GM12878 (cell line): ENCODE results near the gene USP31. TPM values are rescaled to one million over a fixed set of nuclear protein-coding genes. Genes with fewer than 3 reads are reported as not detected.

Experiments used
- ATAC-seq: fragments of 200-7000 bp; cut with Tn5 transposase; 3 replicates; pipeline ENCODE4 v1.9.1; 2020; ENCODE audit warnings: mild to moderate bottlenecking, moderate library complexity
- BruUV-seq: library from RNA; stranded (reverse); fragments of 400-500 nt; replicated peaks from 2 replicates; lab custom pipeline; 2021; lab: Mats Ljungman, UMichigan
- CTCF ChIA-PET: fragments of 300-600 bp; sonication (Branson Sonifier 250); formaldehyde crosslinking; extraction: SDS; loops from one replicate; lab custom pipeline; 2021; ENCODE audit warnings: inconsistent platforms; lab: Yijun Ruan, JAX
- POLR2A ChIA-PET: fragments of 350-600 bp; formaldehyde crosslinking; extraction: SDS; loops from one replicate; lab custom pipeline; 2021; ENCODE audit warnings: inconsistent platforms; lab: Charles Lee
- RAD21 ChIA-PET: fragments of 300-600 bp; sonication (Branson Sonifier 250); formaldehyde crosslinking; loops from one replicate; lab custom pipeline; 2023; ENCODE audit warnings: antibody characterized with exemption; ENCODE audit not compliant: unreplicated experiment; lab: Charles Lee
- SMC1A ChIA-PET: fragments of 300-600 bp; sonication (Branson Sonifier 250); formaldehyde crosslinking; loops from one replicate; lab custom pipeline; 2023; ENCODE audit not compliant: unreplicated experiment, uncharacterized antibody; lab: Charles Lee
- DNase-seq: peaks from one replicate; pipeline ENCODE4 v3.0.0-alpha.2; 2011; ENCODE audit warnings: low read depth, low spot score
- FAIRE-seq: peaks from 3 replicates; lab custom pipeline; 2011; peaks lifted over from hg19 to GRCh38; lab: Jason Lieb, UNC
- H2AFZ ChIP-seq: 2 replicates; pipeline ENCODE4 v1.6.0; 2011; ENCODE audit warnings: low read depth, low read length, control low read depth; ENCODE audit not compliant: control insufficient read depth
- H3K27ac ChIP-seq: 2 replicates; pipeline ENCODE4 v1.5.1; 2011; ENCODE audit warnings: control low read depth; ENCODE audit not compliant: control insufficient read depth, insufficient read depth
- H3K27me3 ChIP-seq, 2 experiments: replicated peaks in 1 of 2; 2 replicates each; pipeline versions ENCODE4 v1.6.0 to v1.6.1; 2011; ENCODE audit warnings: low read length in 1 of 2; ENCODE audit not compliant: control insufficient read depth in 2 of 2, insufficient read depth in 2 of 2
- H3K36me3 ChIP-seq, 2 experiments: 2 replicates each; pipeline ENCODE4 v1.5.1; 2011; ENCODE audit warnings: low read length in 1 of 2; ENCODE audit not compliant: control insufficient read depth in 2 of 2, insufficient read depth in 2 of 2
- H3K4me1 ChIP-seq: 2 replicates; pipeline ENCODE4 v1.6.1; 2011; ENCODE audit warnings: mild to moderate bottlenecking, low read length, moderate library complexity, mixed read lengths; ENCODE audit not compliant: control insufficient read depth, insufficient read depth
- H3K4me2 ChIP-seq: 2 replicates; pipeline ENCODE4 v1.6.0; 2011; ENCODE audit warnings: control low read depth; ENCODE audit not compliant: control insufficient read depth, insufficient read depth
- H3K4me3 ChIP-seq: fragments of 200-600 bp; sonication (generic); 2 replicates; pipeline ENCODE4 v1.5.1; 2016
- H3K79me2 ChIP-seq: 2 replicates; pipeline ENCODE4 v1.6.0; 2011; ENCODE audit warnings: low read length; ENCODE audit not compliant: control insufficient read depth, insufficient read depth
- H3K9ac ChIP-seq: 2 replicates; pipeline ENCODE4 v1.8.0; 2011; ENCODE audit warnings: low read length, control low read depth, mixed read lengths; ENCODE audit not compliant: control insufficient read depth, insufficient read depth
- H3K9me3 ChIP-seq: replicated peaks from 3 replicates; pipeline ENCODE4 v1.5.1; 2011; ENCODE audit warnings: mild to moderate bottlenecking, low read length; ENCODE audit not compliant: control insufficient read depth, insufficient read depth
- H4K20me1 ChIP-seq: 2 replicates; pipeline ENCODE4 v1.6.0; 2011; ENCODE audit not compliant: control insufficient read depth, insufficient read depth
- CBX3 ChIP-seq: fragments of 200-600 bp; sonication (generic); IDR thresholded peaks from 2 replicates; pipeline ENCODE4 v1.6.1; 2016; ENCODE audit warnings: low read depth, borderline replicate concordance
- CREM ChIP-seq: IDR thresholded peaks from 2 replicates; pipeline ENCODE4 v1.6.1; 2014; ENCODE audit warnings: antibody characterized with exemption, low read depth
- HCFC1 ChIP-seq: fragments of 150-350 bp; IDR thresholded peaks from 2 replicates; pipeline ENCODE4 v1.6.1; 2014; ENCODE audit warnings: low read length
- JUNB ChIP-seq: IDR thresholded peaks from 2 replicates; pipeline ENCODE4 v1.6.1; 2016; ENCODE audit warnings: antibody characterized with exemption, mild to moderate bottlenecking
- KAT2A ChIP-seq: conservative IDR thresholded peaks from 2 replicates; pipeline ENCODE4 v1.6.1; 2011; ENCODE audit warnings: low read depth, low read length; ENCODE audit not compliant: control insufficient read depth
- NFIC ChIP-seq: IDR thresholded peaks from 2 replicates; pipeline ENCODE4 v1.6.1; 2012; ENCODE audit warnings: low read depth, mild to moderate bottlenecking, inconsistent platforms, low read length, moderate library complexity
- RUNX3 ChIP-seq: IDR thresholded peaks from 2 replicates; pipeline ENCODE4 v1.6.1; 2012; ENCODE audit warnings: low read length, inconsistent platforms
- STAT1 ChIP-seq: fragments of 450-650 bp; conservative IDR thresholded peaks from 2 replicates; pipeline ENCODE4 v1.6.1; 2014; ENCODE audit warnings: antibody characterized with exemption, mild to moderate bottlenecking
- TCF3 ChIP-seq: IDR thresholded peaks from 2 replicates; pipeline ENCODE4 v1.6.1; 2012; ENCODE audit warnings: low read depth, mild to moderate bottlenecking, low read length, borderline replicate concordance; ENCODE audit not compliant: insufficient read depth
- ZNF622 ChIP-seq: fragments of 450-650 bp; IDR thresholded peaks from 2 replicates; pipeline ENCODE4 v1.6.1; 2017; ENCODE audit warnings: mild to moderate bottlenecking, inconsistent platforms
- WGBS: methylation state at CpG from one replicate; pipeline ENCODE4 v1.1.6; 2016; ENCODE audit warnings: low lambda C conversion rate; ENCODE audit not compliant: insufficient replicate concordance, insufficient coverage; ENCODE audit errors: missing lambda C conversion rate; 5-methylcytosine and 5-hydroxymethylcytosine counted together
- in situ Hi-C: fragments of 300-500 bp; cut with MboI; formaldehyde crosslinking; loops from 9 replicates; pipeline ENCODE4 v1.14.3; 2018; ENCODE audit warnings: mixed read lengths
- intact Hi-C: fragments of 100-400 bp; cut with micrococcal nuclease; formaldehyde crosslinking; loops from one replicate; pipeline ENCODE4 v1.14.2; 2022; ENCODE audit not compliant: unreplicated experiment
- polyA plus RNA-seq, 11 experiments: library from polyadenylated mRNA; depleted of rRNA in 4 of 11; unstranded in 6 of 11; stranded (reverse) in 5 of 11; fragments of >200 nt; fragmentation: Nextera tagmentation in 4 of 11; fragmentation: Illumina TruSeq in 1 of 11; extraction: Ambion mirVana in 4 of 11; extraction: Trizol in 1 of 11; gene quantifications; 1 replicate in 1 of 11; 2 replicates in 10 of 11; pipeline versions ENCODE4 v1.2.1 to v1.2.3, GENCODE V29; 2011 to 2016; ENCODE audit warnings: inconsistent platforms in 2 of 11, missing spikeins in 2 of 11, low read depth in 1 of 11
- total RNA-seq, 4 experiments: library from RNA; depleted of rRNA in 3 of 4; stranded (reverse); fragments of >200 nt in 3 of 4; fragmentation: Illumina TruSeq in 1 of 4; extraction: Trizol in 1 of 4; gene quantifications; 2 replicates each; pipeline versions ENCODE4 v1.2.1 to v1.2.3, GENCODE V29; 2013 to 2021
- TF ChIP-seq, protein P1 (sequence below): fragments of 450-650 bp; IDR thresholded peaks from 2 replicates; pipeline ENCODE4 v1.6.1; 2017; ENCODE audit warnings: antibody characterized with exemption, mild to moderate bottlenecking, moderate library complexity
- TF ChIP-seq, protein P2 (sequence below): IDR thresholded peaks from 2 replicates; pipeline ENCODE4 v1.6.1; 2012; ENCODE audit warnings: mild to moderate bottlenecking, low read depth, low read length

USP31 gene
- total and polyA plus RNA-seq, 10 of the 15 experiments (the other 5 are each of a cell fraction or from before 2014, with no cell fraction given) = 0.87 to 6.5 (median 3.2) TPM

DNA sequence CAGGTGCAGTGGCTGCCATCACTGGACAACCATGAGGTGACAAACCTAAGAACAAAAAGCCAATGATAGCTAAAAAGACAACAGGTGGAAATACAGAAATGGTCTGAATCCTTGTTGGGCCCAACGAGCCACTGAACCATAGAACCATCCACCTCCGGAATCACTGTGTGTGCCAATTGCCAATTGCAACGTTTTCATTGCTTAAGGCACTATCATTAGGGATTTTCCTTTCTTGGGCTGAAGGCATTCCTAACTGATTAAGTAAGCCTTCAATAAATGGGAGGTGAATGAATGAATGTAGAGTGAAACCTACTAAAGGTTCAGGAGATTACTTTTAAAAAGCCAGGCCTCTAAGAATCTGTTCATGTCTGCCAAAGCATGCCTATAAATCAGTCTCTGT lies 3.6 kb downstream of the USP31 start (continued):
- TF ChIP-seq, protein P1, sequence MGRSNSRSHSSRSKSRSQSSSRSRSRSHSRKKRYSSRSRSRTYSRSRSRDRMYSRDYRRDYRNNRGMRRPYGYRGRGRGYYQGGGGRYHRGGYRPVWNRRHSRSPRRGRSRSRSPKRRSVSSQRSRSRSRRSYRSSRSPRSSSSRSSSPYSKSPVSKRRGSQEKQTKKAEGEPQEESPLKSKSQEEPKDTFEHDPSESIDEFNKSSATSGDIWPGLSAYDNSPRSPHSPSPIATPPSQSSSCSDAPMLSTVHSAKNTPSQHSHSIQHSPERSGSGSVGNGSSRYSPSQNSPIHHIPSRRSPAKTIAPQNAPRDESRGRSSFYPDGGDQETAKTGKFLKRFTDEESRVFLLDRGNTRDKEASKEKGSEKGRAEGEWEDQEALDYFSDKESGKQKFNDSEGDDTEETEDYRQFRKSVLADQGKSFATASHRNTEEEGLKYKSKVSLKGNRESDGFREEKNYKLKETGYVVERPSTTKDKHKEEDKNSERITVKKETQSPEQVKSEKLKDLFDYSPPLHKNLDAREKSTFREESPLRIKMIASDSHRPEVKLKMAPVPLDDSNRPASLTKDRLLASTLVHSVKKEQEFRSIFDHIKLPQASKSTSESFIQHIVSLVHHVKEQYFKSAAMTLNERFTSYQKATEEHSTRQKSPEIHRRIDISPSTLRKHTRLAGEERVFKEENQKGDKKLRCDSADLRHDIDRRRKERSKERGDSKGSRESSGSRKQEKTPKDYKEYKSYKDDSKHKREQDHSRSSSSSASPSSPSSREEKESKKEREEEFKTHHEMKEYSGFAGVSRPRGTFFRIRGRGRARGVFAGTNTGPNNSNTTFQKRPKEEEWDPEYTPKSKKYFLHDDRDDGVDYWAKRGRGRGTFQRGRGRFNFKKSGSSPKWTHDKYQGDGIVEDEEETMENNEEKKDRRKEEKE = no peak
- TF ChIP-seq CBX3 (no peak), RUNX3 (no peak), HCFC1 (no peak), STAT1 (no peak), TCF3 (no peak), JUNB (no peak)

DNA sequence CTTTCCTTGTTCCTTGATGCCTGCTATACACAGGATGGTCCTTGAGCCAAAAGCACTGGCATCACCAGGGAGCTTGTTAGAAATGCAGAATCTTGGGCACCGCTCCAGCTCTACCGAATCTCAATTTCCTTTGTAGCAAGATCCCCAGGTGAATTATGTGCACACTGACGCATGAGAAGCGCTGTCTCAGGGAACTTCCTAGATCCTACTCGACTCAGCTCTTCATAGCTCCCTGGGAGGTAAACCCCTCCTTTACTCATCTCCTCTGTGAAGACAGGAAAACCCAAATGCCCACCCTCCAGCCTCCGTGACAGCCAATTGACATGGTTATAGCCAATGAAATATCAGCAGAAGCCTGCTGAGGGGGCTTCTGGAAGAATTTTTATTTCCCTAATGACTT lies 4.1 kb downstream of the USP31 start:
- no peak for FAIRE-seq
- CTCF ChIA-PET = interaction anchor here (1.3 to 1.4 kb wide), 2 partner anchors 14 to 289 kb away, joined by 3 to 4 read pairs; no protein-coding TSS in a partner anchor
- no TSS peak for BruUV-seq
- Histone ChIP-seq H3K4me1 (no peaks in the 10 kb centered on the region; the same call in 1 of the 2 replicates), H3K27ac (no peak overlapping the region), H3K27me3 (no peaks in the 10 kb centered on the region), H2AFZ (no peak overlapping the region), H3K79me2 (peaks cover 13% of the 10 kb centered on the region), H3K4me2 (peak overlapping the region; percentile 44; the same call in 1 of the 2 replicates), H3K4me3 (0 out of 2 replicates have a peak overlapping the region, but pooled peaks have one; percentile 24), H3K9me3 (no peaks in the 10 kb centered on the region), H4K20me1 (no peaks in the 10 kb centered on the region), H3K36me3 (no peaks in the 10 kb centered on the region), H3K9ac (no peak overlapping the region)
- POLR2A ChIA-PET = no interaction called here
- in situ Hi-C loops (no loop called here), intact Hi-C loops (no loop called here)
- SMC1A ChIA-PET = interaction anchor here (1.4 to 3.9 kb wide), 3 partner anchors 13 to 291 kb away, joined by 3 to 13 read pairs (median 4); no protein-coding TSS in a partner anchor
- ATAC-seq = no peak
- 75% methylated on average over 6 of the region's 6 CpGs for WGBS
- DNase-seq = no peak
- TF ChIP-seq, protein P2, sequence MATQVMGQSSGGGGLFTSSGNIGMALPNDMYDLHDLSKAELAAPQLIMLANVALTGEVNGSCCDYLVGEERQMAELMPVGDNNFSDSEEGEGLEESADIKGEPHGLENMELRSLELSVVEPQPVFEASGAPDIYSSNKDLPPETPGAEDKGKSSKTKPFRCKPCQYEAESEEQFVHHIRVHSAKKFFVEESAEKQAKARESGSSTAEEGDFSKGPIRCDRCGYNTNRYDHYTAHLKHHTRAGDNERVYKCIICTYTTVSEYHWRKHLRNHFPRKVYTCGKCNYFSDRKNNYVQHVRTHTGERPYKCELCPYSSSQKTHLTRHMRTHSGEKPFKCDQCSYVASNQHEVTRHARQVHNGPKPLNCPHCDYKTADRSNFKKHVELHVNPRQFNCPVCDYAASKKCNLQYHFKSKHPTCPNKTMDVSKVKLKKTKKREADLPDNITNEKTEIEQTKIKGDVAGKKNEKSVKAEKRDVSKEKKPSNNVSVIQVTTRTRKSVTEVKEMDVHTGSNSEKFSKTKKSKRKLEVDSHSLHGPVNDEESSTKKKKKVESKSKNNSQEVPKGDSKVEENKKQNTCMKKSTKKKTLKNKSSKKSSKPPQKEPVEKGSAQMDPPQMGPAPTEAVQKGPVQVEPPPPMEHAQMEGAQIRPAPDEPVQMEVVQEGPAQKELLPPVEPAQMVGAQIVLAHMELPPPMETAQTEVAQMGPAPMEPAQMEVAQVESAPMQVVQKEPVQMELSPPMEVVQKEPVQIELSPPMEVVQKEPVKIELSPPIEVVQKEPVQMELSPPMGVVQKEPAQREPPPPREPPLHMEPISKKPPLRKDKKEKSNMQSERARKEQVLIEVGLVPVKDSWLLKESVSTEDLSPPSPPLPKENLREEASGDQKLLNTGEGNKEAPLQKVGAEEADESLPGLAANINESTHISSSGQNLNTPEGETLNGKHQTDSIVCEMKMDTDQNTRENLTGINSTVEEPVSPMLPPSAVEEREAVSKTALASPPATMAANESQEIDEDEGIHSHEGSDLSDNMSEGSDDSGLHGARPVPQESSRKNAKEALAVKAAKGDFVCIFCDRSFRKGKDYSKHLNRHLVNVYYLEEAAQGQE = no peak
- TF ChIP-seq CREM (no peak), ZNF622 (no peak), KAT2A (no peak), NFIC (no peak)
- RAD21 ChIA-PET = no interaction called here
